MM.1S (cell line): ENCODE data around the gene C2CD4B.

Experiments used
- DNase-seq: peaks from one replicate; pipeline ENCODE4 v3.0.0-alpha.2; 2015
- H2AFZ ChIP-seq: fragments of 300-600 bp; sonication (generic); 2 replicates; pipeline ENCODE4 v1.6.0; 2016; ENCODE audit warnings: antibody characterized with exemption, low read length
- H3F3A ChIP-seq: fragments of 300-600 bp; sonication (generic); 2 replicates; pipeline ENCODE4 v1.6.1; 2016; ENCODE audit warnings: mild to moderate bottlenecking, antibody characterized with exemption, low read length, moderate library complexity, mixed read lengths; ENCODE audit not compliant: insufficient read depth
- H3K27ac ChIP-seq: fragments of 300-600 bp; sonication (generic); 2 replicates; pipeline ENCODE4 v1.5.1; 2016; ENCODE audit warnings: mild to moderate bottlenecking, low read length
- H3K27me3 ChIP-seq: fragments of 300-600 bp; sonication (generic); replicated peaks from 2 replicates; pipeline ENCODE4 v1.6.0; 2016; ENCODE audit warnings: low read length; ENCODE audit not compliant: insufficient read depth
- H3K36me3 ChIP-seq: fragments of 300-600 bp; sonication (generic); replicated peaks from 2 replicates; pipeline ENCODE4 v1.6.1; 2016; ENCODE audit warnings: mild to moderate bottlenecking, low read length, mixed read lengths; ENCODE audit not compliant: insufficient read depth
- H3K4me1 ChIP-seq: fragments of 300-600 bp; sonication (generic); 2 replicates; pipeline ENCODE4 v1.6.1; 2016; ENCODE audit warnings: low read length, mixed read lengths
- H3K4me2 ChIP-seq: fragments of 300-600 bp; sonication (generic); 2 replicates; pipeline ENCODE4 v1.6.0; 2016; ENCODE audit warnings: low read depth, low read length
- H3K4me3 ChIP-seq: fragments of 300-600 bp; sonication (generic); 2 replicates; pipeline ENCODE4 v1.5.1; 2016; ENCODE audit warnings: low read length, mixed read lengths
- H3K79me2 ChIP-seq: fragments of 300-600 bp; sonication (generic); 2 replicates; pipeline ENCODE4 v1.6.1; 2016; ENCODE audit warnings: mixed run types, low read length, mixed read lengths
- H3K9ac ChIP-seq: fragments of 300-600 bp; sonication (generic); 2 replicates; pipeline ENCODE4 v1.6.1; 2016; ENCODE audit warnings: low read length, mixed read lengths
- H3K9me2 ChIP-seq: fragments of 300-600 bp; sonication (generic); replicated peaks from 2 replicates; pipeline ENCODE4 v1.6.1; 2016; ENCODE audit warnings: mild to moderate bottlenecking, low read length, mixed read lengths; ENCODE audit not compliant: insufficient read depth
- H3K9me3 ChIP-seq: fragments of 300-600 bp; sonication (generic); replicated peaks from 2 replicates; pipeline ENCODE4 v1.6.1; 2016; ENCODE audit warnings: mild to moderate bottlenecking, low read length, mixed read lengths; ENCODE audit not compliant: insufficient read depth
- H4K20me1 ChIP-seq: fragments of 300-600 bp; sonication (generic); 2 replicates; pipeline ENCODE4 v1.6.1; 2016; ENCODE audit warnings: mild to moderate bottlenecking, low read length, moderate library complexity, mixed read lengths; ENCODE audit not compliant: insufficient read depth
- EZH2 ChIP-seq: fragments of 300-600 bp; sonication (generic); optimal IDR thresholded peaks from 2 replicates; pipeline ENCODE3; 2017; ENCODE audit warnings: low read depth, mild to moderate bottlenecking, antibody characterized with exemption, low read length, mixed read lengths
- EZH2phosphoT487 ChIP-seq: fragments of 300-600 bp; sonication (generic); IDR thresholded peaks from 2 replicates; pipeline ENCODE4 v1.6.1; 2018; ENCODE audit warnings: antibody characterized with exemption, low read length
- TF ChIP-seq, protein P1 (sequence below): fragments of 300-600 bp; sonication (generic); IDR thresholded peaks from 2 replicates; pipeline ENCODE4 v1.5.1; 2016; ENCODE audit warnings: antibody characterized with exemption, low read length, mixed read lengths

Gene C2CD4B

DNA sequence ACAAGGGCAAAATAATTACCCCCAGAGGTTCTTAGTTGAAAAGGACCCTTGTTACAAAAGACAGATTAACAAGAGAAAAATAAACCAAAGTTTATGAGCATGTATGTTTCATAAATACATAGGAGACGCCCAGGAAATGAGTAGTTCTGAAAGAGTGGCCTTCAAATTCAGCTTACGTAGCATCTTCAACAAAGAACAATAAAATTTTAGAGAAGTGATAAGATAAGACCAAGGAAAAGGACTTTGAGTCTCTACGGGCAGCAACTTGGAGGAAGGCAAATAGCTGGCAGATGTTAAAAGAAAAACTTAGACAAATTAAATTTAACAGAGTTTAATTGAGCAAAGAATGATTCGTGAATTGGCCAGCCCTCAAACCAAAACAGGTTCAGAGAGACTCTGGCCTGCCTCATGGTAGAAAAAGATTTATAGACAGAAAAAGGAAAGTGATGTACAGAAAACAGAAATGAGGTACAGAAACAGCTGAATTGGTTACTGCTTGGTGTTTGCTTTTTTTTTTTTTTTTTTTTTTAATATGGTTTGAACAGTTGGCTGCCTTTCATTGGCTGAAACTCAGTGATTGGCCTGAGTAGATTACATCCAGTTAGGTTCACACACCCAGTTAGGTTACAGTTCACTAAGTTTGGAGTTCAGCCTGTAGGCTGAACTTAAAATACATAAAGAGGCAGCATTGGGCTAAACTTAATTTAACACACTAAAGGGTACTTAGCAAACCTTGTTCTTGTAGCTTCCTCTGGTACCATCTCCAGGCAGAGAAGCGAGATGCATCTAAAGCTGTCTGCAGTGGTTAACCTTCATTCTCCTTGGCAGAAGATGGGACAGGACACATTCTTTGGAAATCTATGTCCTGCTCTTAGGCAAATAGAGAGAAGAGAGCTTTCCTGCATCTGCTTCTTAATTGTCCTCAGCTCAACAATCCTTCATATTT lies 23.2 kb downstream of the C2CD4B start:
- peak overlapping the region; percentile 2; the same call in 1 of the 2 replicates for H3K27ac ChIP-seq
- H3F3A ChIP-seq: 0 out of 2 replicates have a peak, but pooled peaks cover 4% of the 10 kb centered on the region
- H3K27me3 ChIP-seq: no peaks in the 10 kb centered on the region
- no peaks in the 10 kb centered on the region for H3K36me3 ChIP-seq
- no peak overlapping the region for H3K9ac ChIP-seq
- no peak overlapping the region for H3K4me2 ChIP-seq
- TF ChIP-seq EZH2 (no peak), EZH2phosphoT487 (no peak)
- no peaks in the 10 kb centered on the region for H3K79me2 ChIP-seq
- no peak overlapping the region for H2AFZ ChIP-seq
- H4K20me1 ChIP-seq: no peaks in the 10 kb centered on the region
- peaks cover 11% of the 10 kb centered on the region; the same call in 1 of the 2 replicates for H3K4me1 ChIP-seq
- H3K9me3 ChIP-seq: no peaks in the 10 kb centered on the region
- H3K4me3 ChIP-seq: no peak overlapping the region
- no peak for DNase-seq
- no peaks in the 10 kb centered on the region for H3K9me2 ChIP-seq

DNA sequence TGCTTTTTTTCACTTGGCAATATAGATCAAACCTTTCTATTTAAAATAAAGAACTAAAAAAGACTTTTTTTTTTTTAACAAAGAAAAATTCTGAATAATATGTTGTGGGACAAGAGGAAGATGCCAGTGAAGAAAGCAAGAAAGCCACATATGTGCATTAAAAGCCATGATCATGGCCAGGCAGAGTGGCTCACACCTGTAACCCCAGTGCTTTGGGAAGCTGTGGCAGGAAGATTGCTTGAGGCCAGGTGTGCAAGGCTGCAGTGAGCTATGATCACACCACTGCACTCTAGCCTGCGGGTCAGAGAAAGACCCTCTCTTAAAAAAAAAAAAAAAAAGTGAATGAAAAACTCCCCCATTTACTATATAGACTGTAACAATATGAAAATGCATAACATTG lies 23.9 kb downstream of the C2CD4B start:
- H3F3A ChIP-seq: 0 out of 2 replicates have a peak, but pooled peaks cover 4% of the 10 kb centered on the region
- H3K9me3 ChIP-seq: no peaks in the 10 kb centered on the region
- no peaks in the 10 kb centered on the region for H4K20me1 ChIP-seq
- H3K9ac ChIP-seq: no peak overlapping the region
- H3K4me3 ChIP-seq: no peak overlapping the region
- H3K27ac ChIP-seq: no peak overlapping the region
- H3K79me2 ChIP-seq: no peaks in the 10 kb centered on the region
- no peaks in the 10 kb centered on the region for H3K9me2 ChIP-seq
- H3K4me2 ChIP-seq: no peak overlapping the region
- no peak overlapping the region for H2AFZ ChIP-seq
- H3K4me1 ChIP-seq: peaks cover 11% of the 10 kb centered on the region; the same call in 1 of the 2 replicates
- H3K36me3 ChIP-seq: no peaks in the 10 kb centered on the region
- H3K27me3 ChIP-seq: no peaks in the 10 kb centered on the region
- TF ChIP-seq EZH2phosphoT487 (no peak), EZH2 (no peak)
- DNase-seq: no peak

DNA sequence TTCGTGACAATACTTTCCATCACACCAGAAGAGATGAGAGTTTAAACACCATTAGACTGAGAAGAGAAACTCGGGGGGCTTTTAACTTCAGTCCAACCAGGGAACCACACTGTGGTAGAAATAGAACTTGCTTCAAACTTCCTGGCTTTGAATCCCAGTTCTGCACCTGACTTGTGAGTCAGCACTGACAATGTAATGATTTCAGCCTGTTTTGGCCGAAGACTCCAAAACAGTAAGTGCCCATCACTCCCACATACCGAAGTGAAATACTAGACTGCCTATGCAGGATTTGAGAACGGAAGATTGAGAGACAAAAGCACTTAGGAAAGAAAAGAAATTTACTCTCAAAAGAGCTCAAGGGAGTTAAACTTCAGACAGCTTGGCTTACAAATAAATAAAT lies 27.0 kb downstream of the C2CD4B start:
- Histone ChIP-seq H3K27ac (no peak overlapping the region; the same call in 1 of the 2 replicates), H3K4me1 (peaks cover 11% of the 10 kb centered on the region; the same call in 1 of the 2 replicates), H3K4me2 (peak overlapping the region; percentile 2; the same call in 1 of the 2 replicates)

More for the DNA sequence above, 27.0 kb downstream of the C2CD4B start:
- Histone ChIP-seq H3K79me2 (no peaks in the 10 kb centered on the region), H2AFZ (peak overlapping the region; percentile 14; the same call in 1 of the 2 replicates), H3K9me3 (no peaks in the 10 kb centered on the region), H3K27me3 (no peaks in the 10 kb centered on the region), H3K4me3 (no peak overlapping the region), H3K36me3 (no peaks in the 10 kb centered on the region), H4K20me1 (no peaks in the 10 kb centered on the region), H3K9ac (no peak overlapping the region), H3F3A (0 out of 2 replicates have a peak, but pooled peaks cover 4% of the 10 kb centered on the region), H3K9me2 (no peaks in the 10 kb centered on the region)
- no peak for DNase-seq
- no peak for TF ChIP-seq EZH2
- TF ChIP-seq, protein P1, sequence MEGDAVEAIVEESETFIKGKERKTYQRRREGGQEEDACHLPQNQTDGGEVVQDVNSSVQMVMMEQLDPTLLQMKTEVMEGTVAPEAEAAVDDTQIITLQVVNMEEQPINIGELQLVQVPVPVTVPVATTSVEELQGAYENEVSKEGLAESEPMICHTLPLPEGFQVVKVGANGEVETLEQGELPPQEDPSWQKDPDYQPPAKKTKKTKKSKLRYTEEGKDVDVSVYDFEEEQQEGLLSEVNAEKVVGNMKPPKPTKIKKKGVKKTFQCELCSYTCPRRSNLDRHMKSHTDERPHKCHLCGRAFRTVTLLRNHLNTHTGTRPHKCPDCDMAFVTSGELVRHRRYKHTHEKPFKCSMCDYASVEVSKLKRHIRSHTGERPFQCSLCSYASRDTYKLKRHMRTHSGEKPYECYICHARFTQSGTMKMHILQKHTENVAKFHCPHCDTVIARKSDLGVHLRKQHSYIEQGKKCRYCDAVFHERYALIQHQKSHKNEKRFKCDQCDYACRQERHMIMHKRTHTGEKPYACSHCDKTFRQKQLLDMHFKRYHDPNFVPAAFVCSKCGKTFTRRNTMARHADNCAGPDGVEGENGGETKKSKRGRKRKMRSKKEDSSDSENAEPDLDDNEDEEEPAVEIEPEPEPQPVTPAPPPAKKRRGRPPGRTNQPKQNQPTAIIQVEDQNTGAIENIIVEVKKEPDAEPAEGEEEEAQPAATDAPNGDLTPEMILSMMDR: no peak
- no peak for TF ChIP-seq EZH2phosphoT487
